Measurements from ENCODE around the gene CYP24A1. TPM values are rescaled to one million over a fixed set of nuclear protein-coding genes. Genes with fewer than 3 reads are reported as not detected.
A peak's percentile ranks its signal among the peaks of the same experiment; 100 is the strongest.

CYP24A1 gene
- total RNA-seq, 4 donors from 2014 or later = 4.8 TPM; not detected in 3

DNA sequence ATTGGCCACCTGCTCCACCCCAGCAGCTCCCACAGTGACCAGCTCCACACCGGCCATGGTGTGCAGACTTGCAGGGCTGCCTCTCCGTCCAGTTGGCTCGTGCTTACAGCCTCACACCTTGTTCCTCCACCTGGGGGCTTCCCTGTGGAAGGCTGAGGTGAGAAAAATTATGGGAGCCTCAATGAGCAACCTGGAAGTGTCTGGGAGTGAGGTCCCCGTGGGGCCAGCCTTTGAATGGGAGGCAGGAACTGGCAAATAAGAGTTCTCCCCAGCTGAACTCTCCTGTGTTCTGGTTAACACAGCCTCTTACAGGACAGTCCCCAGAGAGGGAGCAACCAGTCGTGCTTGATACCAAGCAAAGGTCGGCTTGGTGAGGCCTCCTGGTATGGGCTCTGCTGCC, 30.3 kb upstream of the CYP24A1 start:
- TF ChIP-seq POLR2A (IDR thresholded peaks at IDR 0.05) = no peak
- TF ChIP-seq, protein P1, sequence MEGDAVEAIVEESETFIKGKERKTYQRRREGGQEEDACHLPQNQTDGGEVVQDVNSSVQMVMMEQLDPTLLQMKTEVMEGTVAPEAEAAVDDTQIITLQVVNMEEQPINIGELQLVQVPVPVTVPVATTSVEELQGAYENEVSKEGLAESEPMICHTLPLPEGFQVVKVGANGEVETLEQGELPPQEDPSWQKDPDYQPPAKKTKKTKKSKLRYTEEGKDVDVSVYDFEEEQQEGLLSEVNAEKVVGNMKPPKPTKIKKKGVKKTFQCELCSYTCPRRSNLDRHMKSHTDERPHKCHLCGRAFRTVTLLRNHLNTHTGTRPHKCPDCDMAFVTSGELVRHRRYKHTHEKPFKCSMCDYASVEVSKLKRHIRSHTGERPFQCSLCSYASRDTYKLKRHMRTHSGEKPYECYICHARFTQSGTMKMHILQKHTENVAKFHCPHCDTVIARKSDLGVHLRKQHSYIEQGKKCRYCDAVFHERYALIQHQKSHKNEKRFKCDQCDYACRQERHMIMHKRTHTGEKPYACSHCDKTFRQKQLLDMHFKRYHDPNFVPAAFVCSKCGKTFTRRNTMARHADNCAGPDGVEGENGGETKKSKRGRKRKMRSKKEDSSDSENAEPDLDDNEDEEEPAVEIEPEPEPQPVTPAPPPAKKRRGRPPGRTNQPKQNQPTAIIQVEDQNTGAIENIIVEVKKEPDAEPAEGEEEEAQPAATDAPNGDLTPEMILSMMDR (IDR thresholded peaks at IDR 0.05) = no peak
- Histone ChIP-seq H3K4me1 (no peaks in the 10 kb centered on the region), H3K36me3 (no peaks in the 10 kb centered on the region), H3K4me3 (no peak overlapping the region), H3K9me3 (no peaks in the 10 kb centered on the region), H3K27me3 (no peaks in the 10 kb centered on the region), H3K27ac (no peak overlapping the region)
- intact Hi-C loops (cut with DNase I; ENCODE audit: low total_unique reads) = loop anchor here (10.0 kb wide), 1 partner anchor 109 kb away; no protein-coding TSS in a partner anchor
- no peak for DNase-seq

DNA sequence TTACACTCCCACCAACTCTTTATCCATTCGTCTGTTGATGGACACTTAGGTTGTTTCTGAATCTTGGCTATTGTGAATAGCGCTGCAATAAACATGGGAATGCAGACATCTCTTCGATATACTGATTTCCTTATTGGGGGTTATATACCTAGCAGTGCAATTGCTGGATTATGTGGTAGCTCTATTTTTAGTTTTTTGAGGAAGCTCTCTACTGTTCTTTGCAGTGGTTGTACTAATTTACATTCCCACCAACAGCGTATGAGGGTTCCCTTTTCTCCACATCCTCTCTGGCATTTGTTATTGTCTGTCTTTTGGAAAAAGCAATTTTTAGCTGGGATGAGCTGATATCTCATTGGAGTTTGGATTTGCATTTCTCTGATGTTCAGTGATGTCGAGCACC, 29.5 kb upstream of the CYP24A1 start:
- intact Hi-C loops (cut with DNase I; ENCODE audit: low total_unique reads) = loop anchor here (10.0 kb wide), 1 partner anchor 108 kb away; no protein-coding TSS in a partner anchor
- no peaks in the 10 kb centered on the region for H3K4me1 ChIP-seq
- no peak overlapping the region for H3K4me3 ChIP-seq
- TF ChIP-seq, protein P1 (IDR thresholded peaks at IDR 0.05) = no peak
- no peak for TF ChIP-seq POLR2A (IDR thresholded peaks at IDR 0.05)
- H3K36me3 ChIP-seq = no peaks in the 10 kb centered on the region
- H3K9me3 ChIP-seq = no peaks in the 10 kb centered on the region
- no peaks in the 10 kb centered on the region for H3K27me3 ChIP-seq
- no peak overlapping the region for H3K27ac ChIP-seq
- DNase-seq = no peak

DNA sequence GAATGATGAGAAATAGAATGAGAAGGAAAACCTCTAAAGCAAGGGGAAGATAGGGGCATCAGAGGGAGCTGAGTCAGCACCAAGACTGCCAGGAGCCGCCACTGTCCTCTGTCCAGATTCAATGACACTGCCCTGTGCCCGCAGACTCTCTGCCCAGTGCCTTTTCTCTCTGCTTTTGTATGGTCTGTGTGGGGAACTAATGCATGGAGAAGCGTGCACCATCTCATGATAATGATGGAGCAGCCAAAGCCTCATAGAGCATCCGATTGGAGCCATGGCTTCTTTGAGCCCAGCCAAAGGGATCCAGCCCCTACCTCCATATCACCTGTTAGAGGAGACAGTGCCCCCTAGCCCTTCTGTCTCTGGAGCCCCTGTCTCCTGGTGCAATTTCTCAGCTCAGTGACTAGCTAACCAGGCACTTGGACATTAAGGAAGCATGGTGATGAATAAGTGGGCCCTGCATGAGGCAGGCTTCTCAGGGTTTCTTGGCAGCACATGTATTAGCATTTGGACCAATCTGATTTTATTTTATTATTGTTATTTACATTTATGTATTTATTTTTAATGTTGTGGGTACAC, 27.6 kb upstream of the CYP24A1 start:
- TF ChIP-seq, protein P1 (IDR thresholded peaks at IDR 0.05) = no peak
- no peak for TF ChIP-seq POLR2A (IDR thresholded peaks at IDR 0.05)
- intact Hi-C loops (cut with DNase I; ENCODE audit: low total_unique reads) = loop anchor here (10.0 kb wide), 1 partner anchor 107 kb away; no protein-coding TSS in a partner anchor

DNA sequence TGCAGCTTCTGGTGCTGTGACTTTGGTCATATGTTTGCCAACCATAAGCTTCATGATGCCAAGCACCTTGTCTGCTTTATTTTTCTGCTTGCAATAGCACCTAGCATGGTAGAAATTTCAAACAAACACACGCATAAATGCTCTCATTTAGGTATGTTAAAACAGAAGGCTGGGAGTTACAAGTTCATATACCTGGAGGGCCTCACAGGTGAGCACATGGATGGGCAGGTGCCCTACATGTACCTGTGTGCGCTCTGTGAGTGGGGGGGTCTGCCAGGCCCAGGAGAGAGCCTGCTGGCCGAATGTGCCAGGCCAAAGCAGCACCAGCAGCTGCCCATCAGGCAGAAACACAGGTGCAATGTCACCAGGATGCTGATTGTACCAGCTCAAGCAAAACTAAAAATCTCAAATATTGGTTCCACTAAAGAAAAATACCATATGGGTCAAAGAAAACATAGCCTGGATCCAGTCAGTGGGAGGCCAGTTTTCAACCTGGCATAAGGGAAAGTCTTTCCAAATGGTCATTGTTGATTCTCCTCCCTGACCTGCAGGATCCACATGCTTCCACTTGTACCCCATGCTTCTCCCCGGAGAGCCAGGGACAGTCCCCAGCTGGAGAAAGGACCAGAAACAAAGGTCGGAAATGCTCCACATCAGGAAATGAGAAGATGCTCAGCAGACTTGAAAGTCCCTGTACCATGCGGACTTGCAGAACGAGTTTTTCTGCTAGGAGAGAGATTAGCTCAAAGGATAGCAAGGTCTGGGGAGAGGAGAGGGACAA, 26.9 kb upstream of the CYP24A1 start:
- Histone ChIP-seq H3K27me3 (no peaks in the 10 kb centered on the region), H3K9me3 (no peaks in the 10 kb centered on the region), H3K36me3 (no peaks in the 10 kb centered on the region), H3K4me3 (no peak overlapping the region), H3K4me1 (no peaks in the 10 kb centered on the region), H3K27ac (no peak overlapping the region)
- DNase-seq = no peak
- intact Hi-C loops (cut with DNase I; ENCODE audit: low total_unique reads) = loop anchor here (10.0 kb wide), 1 partner anchor 106 kb away; no protein-coding TSS in a partner anchor
- no peak for TF ChIP-seq POLR2A (IDR thresholded peaks at IDR 0.05)
- TF ChIP-seq, protein P1 (IDR thresholded peaks at IDR 0.05) = no peak

More for the DNA sequence above, 27.6 kb upstream of the CYP24A1 start:
- Histone ChIP-seq H3K27ac (no peak overlapping the region), H3K4me3 (no peak overlapping the region), H3K36me3 (no peaks in the 10 kb centered on the region), H3K27me3 (no peaks in the 10 kb centered on the region), H3K9me3 (no peaks in the 10 kb centered on the region), H3K4me1 (no peaks in the 10 kb centered on the region)
- no peak for DNase-seq

DNA sequence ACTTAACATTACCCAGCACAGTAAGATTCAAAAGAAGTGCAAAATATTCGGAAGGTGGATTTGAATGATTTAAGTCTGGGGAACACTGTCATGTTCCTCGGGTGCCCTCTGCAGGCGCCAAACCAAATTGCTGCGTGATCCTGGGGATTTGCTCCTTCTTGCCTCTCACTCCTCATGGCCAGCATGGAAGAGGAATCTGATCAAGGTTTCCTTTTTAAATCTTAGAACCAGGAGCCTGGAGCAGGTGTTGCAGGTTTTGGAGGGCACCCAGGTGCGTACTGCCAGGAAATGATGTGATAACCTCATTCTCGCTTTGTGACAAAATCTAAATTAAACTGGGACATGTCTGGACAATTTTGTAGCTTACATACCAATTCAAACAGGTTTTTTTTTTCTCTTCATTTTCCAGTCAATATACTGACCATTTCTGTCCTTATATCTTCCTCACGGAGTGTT, 26.0 kb upstream of the CYP24A1 start:
- H3K27me3 ChIP-seq = no peaks in the 10 kb centered on the region
- intact Hi-C loops (cut with DNase I; ENCODE audit: low total_unique reads) = loop anchor here (5.0 to 10.0 kb wide), 2 partner anchors 105 to 622 kb away; no protein-coding TSS in a partner anchor
- peak; percentile 67 to 70 for DNase-seq
- no peaks in the 10 kb centered on the region for H3K9me3 ChIP-seq
- H3K27ac ChIP-seq = no peak overlapping the region
- no peaks in the 10 kb centered on the region for H3K4me1 ChIP-seq
- no peaks in the 10 kb centered on the region for H3K36me3 ChIP-seq
- no peak overlapping the region for H3K4me3 ChIP-seq
- TF ChIP-seq, protein P1 (IDR thresholded peaks at IDR 0.05) = peak; percentile 73 to 90 (median 86)
- TF ChIP-seq POLR2A (IDR thresholded peaks at IDR 0.05) = no peak
